H1 (cell line): Measurements from ENCODE around the gene COL20A1. TPM values are rescaled to one million over a fixed set of nuclear protein-coding genes. Genes with fewer than 3 reads are reported as not detected.

Experiments
- CTCF ChIA-PET: fragments of 300-600 bp; sonication (Branson Sonifier 250); formaldehyde crosslinking; loops from one replicate; lab custom pipeline; 2021; ENCODE audit not compliant: partially characterized antibody; lab: Charles Lee
- POLR2A ChIA-PET: fragments of 300-600 bp; sonication (Branson Sonifier 250); formaldehyde crosslinking; loops from one replicate; lab custom pipeline; 2021; ENCODE audit warnings: inconsistent platforms; ENCODE audit not compliant: partially characterized antibody; lab: Charles Lee
- DNase-seq, 2 experiments: peaks; one replicate each; pipeline versions ENCODE4 v3.0.0 to v3.0.0-alpha.2; 2010 to 2022; ENCODE audit warnings: low spot score in 2 of 2, low read depth in 1 of 2, mixed read lengths in 1 of 2
- FAIRE-seq: peaks from 2 replicates; lab custom pipeline; 2011; peaks lifted over from hg19 to GRCh38; lab: Jason Lieb, UNC
- H2AFZ ChIP-seq: 2 replicates; pipeline ENCODE4 v1.8.1; 2012; ENCODE audit warnings: low read length, inconsistent platforms
- H2AK5ac ChIP-seq: 2 replicates; pipeline ENCODE4 v1.6.1; 2013; ENCODE audit warnings: low read depth, low read length
- H2BK120ac ChIP-seq: replicated peaks from 2 replicates; pipeline ENCODE3; 2013; ENCODE audit warnings: low read depth, low read length, inconsistent platforms
- H2BK12ac ChIP-seq: 2 replicates; pipeline ENCODE4 v1.6.1; 2013; ENCODE audit warnings: low read depth, low read length
- H2BK15ac ChIP-seq: 2 replicates; pipeline ENCODE4 v1.6.1; 2013; ENCODE audit warnings: low read length
- H2BK20ac ChIP-seq: 2 replicates; pipeline ENCODE4 v1.6.1; 2013; ENCODE audit warnings: low read length
- H2BK5ac ChIP-seq: 2 replicates; pipeline ENCODE4 v1.6.1; 2013; ENCODE audit warnings: low read depth, low read length
- H3K14ac ChIP-seq: 2 replicates; pipeline ENCODE4 v1.6.1; 2013; ENCODE audit warnings: inconsistent platforms; ENCODE audit not compliant: insufficient read length
- H3K18ac ChIP-seq: 2 replicates; pipeline ENCODE4 v1.6.1; 2013; ENCODE audit warnings: low read length; ENCODE audit errors: extremely low read depth
- H3K23ac ChIP-seq: 2 replicates; pipeline ENCODE4 v1.6.1; 2013; ENCODE audit warnings: inconsistent platforms; ENCODE audit not compliant: insufficient read length
- H3K23me2 ChIP-seq: 2 replicates; pipeline ENCODE4 v1.6.1; 2013; ENCODE audit warnings: low read depth, low read length
- H3K27ac ChIP-seq: 2 replicates; pipeline ENCODE4 v1.6.1; 2011; ENCODE audit warnings: low read depth, low read length, inconsistent platforms
- H3K27me3 ChIP-seq, 4 experiments: replicated peaks in 1 of 4; 1 replicate in 1 of 4; 2 replicates in 3 of 4; pipeline versions ENCODE4 v1.6.1 to v1.8.1; 2011 to 2013; ENCODE audit warnings: low read length in 3 of 4, mild to moderate bottlenecking in 3 of 4, inconsistent platforms in 2 of 4, mixed read lengths in 2 of 4, moderate library complexity in 1 of 4; ENCODE audit not compliant: control insufficient read depth in 3 of 4, insufficient read depth in 3 of 4; ENCODE audit errors: extremely low read depth in 1 of 4
- H3K36me3 ChIP-seq, 4 experiments: 2 replicates each; pipeline versions ENCODE4 v1.6.1 to v1.8.1; 2011 to 2013; ENCODE audit warnings: mild to moderate bottlenecking in 4 of 4, low read length in 3 of 4, moderate library complexity in 2 of 4, control low read depth in 1 of 4, inconsistent platforms in 1 of 4; ENCODE audit not compliant: insufficient read depth in 4 of 4, control insufficient read depth in 2 of 4
- H3K4ac ChIP-seq: replicated peaks from 2 replicates; pipeline ENCODE3; 2013; ENCODE audit warnings: low read length, low read depth, mixed read lengths, inconsistent platforms; ENCODE audit not compliant: insufficient read length
- H3K4me1 ChIP-seq, 4 experiments: replicated peaks in 1 of 4; 1 replicate in 1 of 4; 2 replicates in 3 of 4; pipeline versions ENCODE4 v1.6.1 to v1.8.1; 2011 to 2013; ENCODE audit warnings: low read length in 3 of 4, inconsistent platforms in 2 of 4, mixed read lengths in 1 of 4; ENCODE audit not compliant: insufficient read depth in 4 of 4, control insufficient read depth in 3 of 4
- H3K4me2 ChIP-seq, 2 experiments: 2 replicates each; pipeline versions ENCODE4 v1.6.1 to v1.8.1; 2011 to 2013; ENCODE audit warnings: low read depth in 2 of 2, low read length in 2 of 2, control low read depth in 1 of 2, inconsistent platforms in 1 of 2, mild to moderate bottlenecking in 1 of 2; ENCODE audit not compliant: insufficient read depth in 1 of 2
- H3K4me3 ChIP-seq, 4 experiments: fragments of 200-600, 300-600 bp in 1 of 4; sonication (generic), shearing (Covaris generic), sonication (Bioruptor Twin) in 1 of 4; 2 replicates each; pipeline versions ENCODE4 v1.5.1 to v1.8.1; 2011 to 2016; ENCODE audit warnings: low read length in 4 of 4, low read depth in 3 of 4, control low read depth in 2 of 4, inconsistent platforms in 2 of 4, mild to moderate bottlenecking in 2 of 4, mixed read lengths in 1 of 4, moderate library complexity in 1 of 4; ENCODE audit not compliant: insufficient read depth in 2 of 4; ENCODE audit errors: extremely low read depth in 1 of 4
- H3K56ac ChIP-seq: replicated peaks from 2 replicates; pipeline ENCODE3; 2013; ENCODE audit warnings: low read depth, mild to moderate bottlenecking, mixed read lengths, low read length, inconsistent platforms; ENCODE audit not compliant: insufficient read length
- H3K79me1 ChIP-seq: 2 replicates; pipeline ENCODE4 v1.6.1; 2013; ENCODE audit warnings: low read depth, low read length, control low read depth
- H3K79me2 ChIP-seq, 2 experiments: 2 replicates each; pipeline versions ENCODE4 v1.6.1 to v1.8.1; 2012 to 2013; ENCODE audit warnings: low read length in 2 of 2, mild to moderate bottlenecking in 2 of 2, inconsistent platforms in 1 of 2; ENCODE audit not compliant: insufficient read depth in 2 of 2, control insufficient read depth in 1 of 2
- H3K9ac ChIP-seq, 4 experiments: replicated peaks in 1 of 4; 1 replicate in 1 of 4; 2 replicates in 3 of 4; pipeline versions ENCODE4 v1.6.1 to v1.8.1; 2011 to 2013; ENCODE audit warnings: low read depth in 3 of 4, low read length in 3 of 4, control low read depth in 2 of 4, mild to moderate bottlenecking in 2 of 4, moderate library complexity in 2 of 4, inconsistent platforms in 1 of 4; ENCODE audit errors: extremely low read depth in 1 of 4
- H3K9me3 ChIP-seq, 2 experiments: 2 replicates each; pipeline versions ENCODE4 v1.6.1 to v1.8.1; 2012 to 2013; ENCODE audit warnings: mild to moderate bottlenecking in 2 of 2, moderate library complexity in 2 of 2, control low read depth in 1 of 2, inconsistent platforms in 1 of 2, low read depth in 1 of 2, low read length in 1 of 2, mixed read lengths in 1 of 2; ENCODE audit not compliant: insufficient read depth in 2 of 2
- H4K20me1 ChIP-seq, 2 experiments: replicated peaks in 1 of 2; 2 replicates each; pipeline versions ENCODE3 to v1.8.1; 2011 to 2013; ENCODE audit warnings: inconsistent platforms in 2 of 2, low read length in 2 of 2, mild to moderate bottlenecking in 1 of 2; ENCODE audit not compliant: insufficient read depth in 2 of 2, control insufficient read depth in 1 of 2
- H4K5ac ChIP-seq: 2 replicates; pipeline ENCODE4 v1.6.1; 2013; ENCODE audit warnings: low read length, low read depth, mixed read lengths, inconsistent platforms; ENCODE audit not compliant: insufficient read length
- H4K8ac ChIP-seq: 2 replicates; pipeline ENCODE4 v1.8.0; 2013; ENCODE audit warnings: mild to moderate bottlenecking, moderate library complexity, low read length, inconsistent platforms; ENCODE audit not compliant: insufficient read depth; ENCODE audit errors: extremely low read depth
- H4K91ac ChIP-seq: replicated peaks from 2 replicates; pipeline ENCODE3; 2013; ENCODE audit warnings: low read length, mixed read lengths, inconsistent platforms; ENCODE audit not compliant: insufficient read length
- ASH2L ChIP-seq: fragments of 200-600, 300-600 bp; sonication (generic); IDR thresholded peaks from one replicate; pipeline ENCODE4 v1.7.1; 2017; ENCODE audit warnings: low read length
- CHD1 ChIP-seq: IDR thresholded peaks from 2 replicates; pipeline ENCODE4 v1.6.1; 2012; ENCODE audit warnings: low read depth, low read length, improper control_type of control experiment
- GABPA ChIP-seq: IDR thresholded peaks from 2 replicates; pipeline ENCODE4 v1.6.1; 2011; ENCODE audit warnings: mild to moderate bottlenecking, low read length, moderate library complexity, borderline replicate concordance; ENCODE audit not compliant: insufficient read depth
- GTF2F1 ChIP-seq: IDR thresholded peaks from 2 replicates; pipeline ENCODE4 v1.6.1; 2012; ENCODE audit warnings: low read depth, low read length, improper control_type of control experiment, borderline replicate concordance
- JUN ChIP-seq: IDR thresholded peaks from 2 replicates; pipeline ENCODE4 v1.6.1; 2011; ENCODE audit warnings: low read depth, mild to moderate bottlenecking, improper control_type of control experiment, low read length
- KDM4A ChIP-seq: IDR thresholded peaks from one replicate; pipeline ENCODE4 v1.7.1; 2012; ENCODE audit warnings: low read depth, mild to moderate bottlenecking, moderate library complexity, low read length, inconsistent platforms; ENCODE audit not compliant: severe bottlenecking
- NANOG ChIP-seq: IDR thresholded peaks from 2 replicates; pipeline ENCODE4 v1.6.1; 2011; ENCODE audit warnings: low read length, low read depth, mild to moderate bottlenecking, inconsistent platforms; ENCODE audit not compliant: insufficient read depth, poor library complexity, severe bottlenecking
- NRF1 ChIP-seq: IDR thresholded peaks from 2 replicates; pipeline ENCODE4 v1.6.1; 2011; ENCODE audit warnings: mild to moderate bottlenecking, low read depth, low read length, improper control_type of control experiment
- RXRA ChIP-seq: IDR thresholded peaks from 2 replicates; pipeline ENCODE4 v1.6.1; 2011; ENCODE audit warnings: low read depth, mild to moderate bottlenecking, low read length, moderate library complexity; ENCODE audit not compliant: insufficient read depth
- WGBS, 2 experiments: shearing (Covaris generic) in 1 of 2; methylation state at CpG; one replicate each; pipeline versions ENCODE4 v1.1.6 to v1.1.7; 2013 to 2015; ENCODE audit warnings: low lambda C conversion rate in 2 of 2, mixed read lengths in 2 of 2, inconsistent platforms in 1 of 2, low coverage in 1 of 2, missing lambda C conversion rate in 1 of 2; ENCODE audit not compliant: insufficient replicate concordance in 2 of 2, insufficient coverage in 1 of 2, insufficient read length in 1 of 2; ENCODE audit errors: extremely low coverage in 1 of 2, missing lambda C conversion rate in 1 of 2; 5-methylcytosine and 5-hydroxymethylcytosine counted together
- polyA plus RNA-seq, 7 experiments: library from polyadenylated mRNA; depleted of rRNA in 3 of 7; stranded (reverse) in 5 of 7; unstranded in 2 of 7; fragments of >200 nt in 5 of 7; fragments of 200-250 nt in 2 of 7; gene quantifications; 1 replicate in 5 of 7; 2 replicates in 1 of 7; 4 replicates in 1 of 7; pipeline versions ENCODE4 v1.2.1 to v1.2.3, GENCODE V29; 2011 to 2013; ENCODE audit warnings: missing spikeins in 2 of 7, mixed read lengths in 2 of 7
- total RNA-seq: library from RNA; stranded (reverse); fragmentation: NEBNext Ultra II Directional; extraction: Animal tissue kit (Norgen Biotek cat#: 25700); gene quantifications from 2 replicates; pipeline ENCODE4 v1.2.1, GENCODE V29; 2021
- TF ChIP-seq, protein P1 (sequence below): IDR thresholded peaks from 2 replicates; pipeline ENCODE4 v1.6.1; 2011; ENCODE audit warnings: low read depth, mild to moderate bottlenecking, low read length; ENCODE audit not compliant: insufficient read depth
- TF ChIP-seq, protein P2 (sequence below): IDR thresholded peaks from 2 replicates; pipeline ENCODE4 v1.6.1; 2012; ENCODE audit warnings: low read length, inconsistent platforms

COL20A1 gene
- total and polyA plus RNA-seq, 2 of the 8 experiments (the other 6 are each of a cell fraction or from before 2014, with no cell fraction given), result 0.19 to 0.21 TPM

DNA sequence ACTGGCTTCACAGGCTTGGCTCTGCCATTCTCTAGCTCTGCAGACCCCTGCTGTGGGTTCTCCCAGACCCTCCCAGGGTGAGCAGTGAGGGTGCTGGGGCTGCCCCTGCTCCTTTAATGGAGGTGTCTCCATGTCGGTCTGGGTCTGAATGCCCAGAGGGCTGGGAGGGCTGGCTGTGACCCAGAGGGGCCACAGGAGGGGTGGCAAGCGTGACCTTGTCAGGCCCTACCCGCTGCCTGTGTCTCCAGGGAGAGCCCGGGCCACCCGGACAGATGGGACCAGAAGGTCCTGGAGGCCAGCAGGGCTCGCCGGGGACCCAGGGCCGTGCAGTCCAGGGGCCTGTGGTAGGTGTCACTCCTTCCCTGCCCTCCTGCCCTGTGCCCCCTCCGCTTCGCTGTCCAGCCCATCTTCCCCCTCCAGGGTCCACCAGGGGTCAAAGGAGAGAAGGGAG lies 32.1 kb downstream of the COL20A1 start:
- H3K4me2 ChIP-seq, result no peak overlapping the region
- no peak overlapping the region for H3K56ac ChIP-seq
- no peak overlapping the region for H3K14ac ChIP-seq
- H3K4ac ChIP-seq, result no peak overlapping the region
- H3K18ac ChIP-seq, result no peak overlapping the region
- no peaks in the 10 kb centered on the region for H3K79me2 ChIP-seq
- H4K5ac ChIP-seq, result no peak overlapping the region
- CTCF ChIA-PET, result interaction anchor here (1.5 kb wide), 1 partner anchor 57 kb away, joined by 6 read pairs; no protein-coding TSS in a partner anchor
- H3K23ac ChIP-seq, result no peak overlapping the region
- H3K27me3 ChIP-seq, result no peaks in the 10 kb centered on the region
- H3K23me2 ChIP-seq, result no peaks in the 10 kb centered on the region
- no peaks in the 10 kb centered on the region for H3K79me1 ChIP-seq
- no peak overlapping the region for H3K27ac ChIP-seq
- no peak overlapping the region for H2BK120ac ChIP-seq
- H2BK5ac ChIP-seq, result no peak overlapping the region
- DNase-seq (no peak), FAIRE-seq (no peak)
- no peak overlapping the region for H3K9ac ChIP-seq
- H2AK5ac ChIP-seq, result no peak overlapping the region
- H4K91ac ChIP-seq, result no peak overlapping the region
- H3K36me3 ChIP-seq, result no peaks in the 10 kb centered on the region
- TF ChIP-seq JUN (no peak), KDM4A (no peak), RXRA (no peak), GABPA (no peak), NRF1 (no peak), ASH2L (no peak), GTF2F1 (no peak), NANOG (no peak), CHD1 (no peak)
- TF ChIP-seq, protein P1, sequence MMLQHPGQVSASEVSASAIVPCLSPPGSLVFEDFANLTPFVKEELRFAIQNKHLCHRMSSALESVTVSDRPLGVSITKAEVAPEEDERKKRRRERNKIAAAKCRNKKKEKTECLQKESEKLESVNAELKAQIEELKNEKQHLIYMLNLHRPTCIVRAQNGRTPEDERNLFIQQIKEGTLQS, result no peak
- TF ChIP-seq, protein P2, sequence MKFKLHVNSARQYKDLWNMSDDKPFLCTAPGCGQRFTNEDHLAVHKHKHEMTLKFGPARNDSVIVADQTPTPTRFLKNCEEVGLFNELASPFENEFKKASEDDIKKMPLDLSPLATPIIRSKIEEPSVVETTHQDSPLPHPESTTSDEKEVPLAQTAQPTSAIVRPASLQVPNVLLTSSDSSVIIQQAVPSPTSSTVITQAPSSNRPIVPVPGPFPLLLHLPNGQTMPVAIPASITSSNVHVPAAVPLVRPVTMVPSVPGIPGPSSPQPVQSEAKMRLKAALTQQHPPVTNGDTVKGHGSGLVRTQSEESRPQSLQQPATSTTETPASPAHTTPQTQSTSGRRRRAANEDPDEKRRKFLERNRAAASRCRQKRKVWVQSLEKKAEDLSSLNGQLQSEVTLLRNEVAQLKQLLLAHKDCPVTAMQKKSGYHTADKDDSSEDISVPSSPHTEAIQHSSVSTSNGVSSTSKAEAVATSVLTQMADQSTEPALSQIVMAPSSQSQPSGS, result no peak
- H2BK12ac ChIP-seq, result no peak overlapping the region
- H4K8ac ChIP-seq, result no peak overlapping the region
- H3K4me1 ChIP-seq, result no peaks in the 10 kb centered on the region; a peak in 1 of 7 replicates
- POLR2A ChIA-PET, result interaction anchor here (0.9 kb wide), 1 partner anchor 26 kb away, joined by 3 read pairs; no protein-coding TSS in a partner anchor
- H3K9me3 ChIP-seq, result peaks cover 0 to 5% of the 10 kb centered on the region in 2 experiments; a peak in 1 of 4 replicates
- no peak overlapping the region for H2AFZ ChIP-seq
- no peak overlapping the region for H2BK15ac ChIP-seq
- no peak overlapping the region for H2BK20ac ChIP-seq
- no peaks in the 10 kb centered on the region for H4K20me1 ChIP-seq
- no peak overlapping the region for H3K4me3 ChIP-seq
- WGBS, 2 experiments, result 98% methylated on average over 5 of the region's 10 CpGs; no CpG with 5 or more reads in 1 of the 2 experiments
